MCF 10A (cell line): Measurements from ENCODE around the gene MIDN. TPM values are rescaled to one million over a fixed set of nuclear protein-coding genes. Genes with fewer than 3 reads are reported as not detected.

ENCODE experiments used
- BruUV-seq: library from RNA; stranded (reverse); fragments of 400-500 nt; replicated peaks from 2 replicates; lab custom pipeline; 2021; lab: Mats Ljungman, UMichigan
- CTCF ChIA-PET: fragments of 300-600 bp; sonication (Branson Sonifier 250); formaldehyde crosslinking; extraction: SDS; loops from one replicate; lab custom pipeline; 2021; ENCODE audit warnings: antibody characterized with exemption, inconsistent platforms; lab: Yijun Ruan, JAX
- POLR2A ChIA-PET: fragments of 300-600, 350-650 bp; sonication (Branson Sonifier 250); formaldehyde crosslinking; extraction: SDS; loops from one replicate; lab custom pipeline; 2020; ENCODE audit warnings: antibody characterized with exemption, inconsistent platforms; lab: Yijun Ruan, JAX
- DNase-seq: peaks from one replicate; pipeline ENCODE4 v3.0.0-alpha.2; 2018; ENCODE audit not compliant: unreplicated experiment
- H3K27ac Mint-ChIP-seq: one replicate; pipeline ENCODE4 v1.8.0; 2022; ENCODE audit warnings: mild to moderate bottlenecking, low read depth, mixed read lengths; ENCODE audit not compliant: unreplicated experiment
- H3K27me3 Mint-ChIP-seq: one replicate; pipeline ENCODE4 v1.8.0; 2022; ENCODE audit warnings: mixed read lengths; ENCODE audit not compliant: insufficient read depth, unreplicated experiment
- H3K36me3 Mint-ChIP-seq: one replicate; pipeline ENCODE4 v1.8.0; 2022; ENCODE audit warnings: mild to moderate bottlenecking, moderate library complexity, mixed read lengths; ENCODE audit not compliant: insufficient read depth, unreplicated experiment
- H3K4me1 Mint-ChIP-seq: one replicate; pipeline ENCODE4 v1.8.0; 2022; ENCODE audit warnings: mixed read lengths; ENCODE audit not compliant: insufficient read depth, unreplicated experiment
- H3K4me3 Mint-ChIP-seq: one replicate; pipeline ENCODE4 v1.8.0; 2022; ENCODE audit warnings: mild to moderate bottlenecking, moderate library complexity, mixed read lengths; ENCODE audit not compliant: unreplicated experiment
- H3K9me3 Mint-ChIP-seq: one replicate; pipeline ENCODE4 v1.8.0; 2022; ENCODE audit warnings: mixed read lengths; ENCODE audit not compliant: unreplicated experiment
- intact Hi-C: fragments of 100-400 bp; cut with micrococcal nuclease; formaldehyde crosslinking; loops from 2 replicates; pipeline ENCODE4 v1.14.1; 2022
- total RNA-seq: library from RNA; stranded (reverse); gene quantifications from 2 replicates; pipeline ENCODE4 v1.2.3, GENCODE V29; 2022
- TF ChIP-seq, protein P1 (sequence below): fragments of 200-600 bp; IDR thresholded peaks from one replicate; pipeline ENCODE4 v1.8.0; 2022; ENCODE audit warnings: antibody characterized with exemption, mild to moderate bottlenecking; ENCODE audit not compliant: unreplicated experiment

The MIDN gene
- total RNA-seq, 1 experiment from 2014 or later = 73.6 TPM

DNA sequence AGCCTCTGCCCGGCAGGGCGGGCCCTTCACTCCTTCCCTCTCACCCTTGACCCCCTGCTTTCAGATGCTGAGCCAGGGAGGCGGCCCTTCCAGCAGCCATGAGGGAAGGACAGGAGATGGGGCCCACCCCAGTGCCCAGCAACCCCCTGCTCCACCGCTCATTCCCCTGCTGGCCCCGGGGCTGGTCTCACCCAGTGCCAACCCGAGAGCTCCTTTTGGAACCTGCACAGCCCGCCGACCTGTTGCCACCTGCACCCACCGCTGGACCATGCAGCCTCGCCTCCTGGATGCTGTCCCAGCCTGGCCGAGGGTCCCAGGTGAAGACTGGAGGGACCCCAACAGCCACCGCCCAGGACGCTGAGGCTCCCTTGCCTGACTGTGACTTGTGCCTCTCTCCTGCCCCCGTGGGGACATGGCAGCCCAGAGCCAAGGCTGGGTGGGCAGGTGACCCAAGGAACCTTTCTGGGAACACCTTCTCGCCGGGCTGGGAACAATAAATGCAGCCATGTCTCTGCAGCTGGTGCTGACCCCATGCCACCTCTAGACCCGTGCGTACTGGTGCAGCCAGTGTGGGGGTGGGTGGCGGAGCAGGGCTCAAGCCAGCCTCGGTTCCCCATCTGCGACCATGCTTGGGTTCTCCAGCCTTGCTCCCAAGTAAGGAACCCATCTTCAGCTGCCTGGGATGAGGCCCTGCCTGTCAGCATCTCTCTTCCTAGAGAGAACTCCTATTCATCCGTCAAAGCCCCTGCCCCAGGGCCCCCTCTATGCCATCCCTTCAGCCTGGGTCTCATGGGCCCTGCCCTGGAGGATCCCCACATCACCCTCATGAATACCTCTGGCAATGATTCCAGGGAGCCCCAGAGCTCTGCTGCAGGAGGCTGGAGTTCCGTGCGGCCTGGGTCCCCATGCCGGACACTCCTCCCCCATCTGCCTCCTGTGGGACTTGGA lies 30.6 kb downstream of the MIDN start:
- TF ChIP-seq, protein P1, sequence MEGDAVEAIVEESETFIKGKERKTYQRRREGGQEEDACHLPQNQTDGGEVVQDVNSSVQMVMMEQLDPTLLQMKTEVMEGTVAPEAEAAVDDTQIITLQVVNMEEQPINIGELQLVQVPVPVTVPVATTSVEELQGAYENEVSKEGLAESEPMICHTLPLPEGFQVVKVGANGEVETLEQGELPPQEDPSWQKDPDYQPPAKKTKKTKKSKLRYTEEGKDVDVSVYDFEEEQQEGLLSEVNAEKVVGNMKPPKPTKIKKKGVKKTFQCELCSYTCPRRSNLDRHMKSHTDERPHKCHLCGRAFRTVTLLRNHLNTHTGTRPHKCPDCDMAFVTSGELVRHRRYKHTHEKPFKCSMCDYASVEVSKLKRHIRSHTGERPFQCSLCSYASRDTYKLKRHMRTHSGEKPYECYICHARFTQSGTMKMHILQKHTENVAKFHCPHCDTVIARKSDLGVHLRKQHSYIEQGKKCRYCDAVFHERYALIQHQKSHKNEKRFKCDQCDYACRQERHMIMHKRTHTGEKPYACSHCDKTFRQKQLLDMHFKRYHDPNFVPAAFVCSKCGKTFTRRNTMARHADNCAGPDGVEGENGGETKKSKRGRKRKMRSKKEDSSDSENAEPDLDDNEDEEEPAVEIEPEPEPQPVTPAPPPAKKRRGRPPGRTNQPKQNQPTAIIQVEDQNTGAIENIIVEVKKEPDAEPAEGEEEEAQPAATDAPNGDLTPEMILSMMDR = no peak
- peaks cover 38% of the 10 kb centered on the region for H3K36me3 Mint-ChIP-seq
- no peak overlapping the region for H3K27ac Mint-ChIP-seq
- no peak overlapping the region for H3K4me3 Mint-ChIP-seq
- intact Hi-C loops = loop anchor here (2.0 to 10.0 kb wide), 3 partner anchors 106 to 233 kb away; partner anchors contain the start of genes ADAMTSL5, NDUFS7 and RPS15
- no peak for DNase-seq
- H3K27me3 Mint-ChIP-seq = peaks cover 3% of the 10 kb centered on the region
- peaks cover 11% of the 10 kb centered on the region for H3K4me1 Mint-ChIP-seq
- H3K9me3 Mint-ChIP-seq = no peaks in the 10 kb centered on the region
- CTCF ChIA-PET = interaction anchor here (0.6 to 1.7 kb wide), 13 partner anchors 13 to 165 kb away, joined by 3 to 8 read pairs (median 4); no protein-coding TSS in a partner anchor
- no TSS peak for BruUV-seq
- POLR2A ChIA-PET = interaction anchor here (0.9 to 1.2 kb wide), 2 partner anchors 10 to 82 kb away, joined by 4 read pairs; partner anchors contain the start of gene CIRBP

DNA sequence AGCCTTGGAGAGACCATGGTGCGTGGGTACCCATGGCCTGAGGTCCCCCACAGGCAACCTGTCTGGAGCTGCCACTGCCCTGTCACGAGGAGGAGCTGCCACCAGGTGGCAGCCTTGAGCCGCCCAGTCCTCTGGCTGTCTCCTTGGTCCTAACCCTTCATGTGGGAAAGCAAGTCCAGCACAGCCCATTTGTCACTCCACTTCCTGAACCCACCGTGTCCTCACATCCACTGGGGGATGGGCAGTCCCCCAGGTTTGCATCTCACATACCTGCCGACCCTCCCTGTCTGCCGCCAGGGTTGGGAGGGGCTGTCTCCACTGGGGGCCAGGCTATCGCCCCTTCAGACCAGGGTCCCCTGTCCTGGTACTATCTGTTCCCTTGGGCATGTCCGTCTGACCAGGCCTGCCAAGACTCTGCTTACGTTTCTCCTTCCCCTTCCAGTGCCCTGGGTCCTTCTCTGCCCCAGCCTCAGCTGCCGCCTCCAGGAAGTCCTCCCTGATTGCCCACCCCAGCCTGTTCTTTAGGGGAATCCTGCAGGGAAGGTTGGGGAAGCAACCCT lies 31.5 kb downstream of the MIDN start:
- BruUV-seq = no TSS peak
- Mint-ChIP-seq H3K36me3 (peaks cover 29% of the 10 kb centered on the region), H3K27me3 (peaks cover 11% of the 10 kb centered on the region), H3K4me1 (peaks cover 11% of the 10 kb centered on the region), H3K27ac (no peak overlapping the region), H3K9me3 (no peaks in the 10 kb centered on the region), H3K4me3 (no peak overlapping the region)
- ChIA-PET POLR2A (interaction anchor here (0.6 to 1.2 kb wide), 3 partner anchors 11 to 81 kb away, joined by 3 to 4 read pairs (median 4); partner anchors contain the start of gene CIRBP), CTCF (interaction anchor here (0.6 to 1.7 kb wide), 13 partner anchors 13 to 192 kb away, joined by 3 to 8 read pairs (median 4); no protein-coding TSS in a partner anchor)
- DNase-seq = peak; percentile 83
- TF ChIP-seq, protein P1 = peak; percentile 86
- intact Hi-C loops = loop anchor here (2.0 to 10.0 kb wide), 4 partner anchors 82 to 232 kb away; partner anchors contain the start of genes ADAMTSL5, NDUFS7 and RPS15

DNA sequence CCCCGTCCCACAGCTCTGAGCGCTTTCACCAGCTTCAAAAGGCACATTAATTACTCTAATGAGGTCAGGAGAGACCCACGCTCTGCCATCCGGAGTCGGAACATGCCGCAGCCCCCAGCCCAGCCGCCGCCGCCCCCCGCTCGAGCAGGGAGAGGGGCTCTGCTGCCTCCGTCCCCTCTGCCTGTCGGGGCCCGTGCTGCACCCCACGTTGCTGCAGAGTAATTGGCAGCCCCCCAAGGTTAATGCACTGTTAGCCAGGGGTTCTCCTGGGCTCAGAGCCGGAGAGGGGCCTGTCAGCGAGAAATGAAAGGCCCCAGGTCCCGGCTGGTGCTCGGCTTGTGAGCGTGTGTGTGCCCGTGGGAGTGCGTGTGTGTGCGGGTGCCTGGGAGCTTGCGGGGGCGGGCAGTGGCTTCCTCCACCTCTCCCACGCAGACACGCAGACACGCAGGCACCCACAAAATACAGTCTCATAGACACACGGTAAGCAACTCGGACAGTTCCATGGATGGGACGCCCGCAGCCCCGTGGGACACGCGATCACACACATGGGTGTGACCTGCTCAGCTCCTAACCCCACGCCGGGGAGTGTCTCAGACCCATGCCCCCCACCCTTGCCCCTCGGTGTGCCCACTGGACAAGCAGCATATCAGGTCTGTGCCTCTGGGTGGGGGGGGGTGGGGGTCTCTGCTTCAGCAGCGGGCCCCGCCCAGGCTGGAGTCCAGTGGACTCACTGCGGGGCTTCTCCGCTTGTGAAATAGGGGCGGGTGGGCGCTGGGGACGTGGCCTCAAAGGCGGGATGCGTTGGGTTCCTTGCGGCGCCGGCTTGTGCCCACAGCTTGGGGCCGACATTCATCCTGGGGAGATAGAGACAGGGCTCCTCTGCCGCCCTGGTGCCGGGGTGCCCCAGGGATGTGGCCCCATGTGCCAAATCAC lies 32.5 kb downstream of the MIDN start:
- ChIA-PET POLR2A (no interaction called here), CTCF (interaction anchor here (1.3 to 1.7 kb wide), 4 partner anchors 31 to 108 kb away, joined by 3 to 8 read pairs (median 4); no protein-coding TSS in a partner anchor)
- Mint-ChIP-seq H3K9me3 (no peaks in the 10 kb centered on the region), H3K4me3 (no peak overlapping the region), H3K27me3 (peaks cover 17% of the 10 kb centered on the region), H3K27ac (no peak overlapping the region), H3K36me3 (peaks cover 19% of the 10 kb centered on the region), H3K4me1 (peaks cover 11% of the 10 kb centered on the region)
- TF ChIP-seq, protein P1 = no peak
- intact Hi-C loops = loop anchor here (5.0 kb wide), 1 partner anchor 81 kb away; no protein-coding TSS in a partner anchor
- BruUV-seq = no TSS peak
- no peak for DNase-seq
